Pancreas (tissue), 10 donors: ENCODE data around the gene PLK5. TPM values are rescaled to one million over a fixed set of nuclear protein-coding genes. Genes with fewer than 3 reads are reported as not detected.

Experiments used
- ATAC-seq, 4 donors: fragments of 200-7000 bp; cut with Tn5 transposase; one replicate each; pipeline versions ENCODE4 v1.8.0 to v1.9.1; 2020; ENCODE audit warnings: mild to moderate bottlenecking in 4 of 4, moderate library complexity in 4 of 4
- DNase-seq, 6 donors: peaks; one replicate each; pipeline ENCODE4 v3.0.0-alpha.2; 2020
- FAIRE-seq: peaks from 2 replicates; lab custom pipeline; 2012; peaks lifted over from hg19 to GRCh38; lab: Jason Lieb, UNC
- H3K27ac ChIP-seq, 4 donors: fragments of 200-600 bp; sonication (generic); 1 replicate in 3 of 4; 2 replicates in 1 of 4; pipeline versions ENCODE4 v1.5.0 to v1.8.0; 2020
- H3K27me3 ChIP-seq, 4 donors: fragments of 200-600 bp; one replicate each; pipeline ENCODE4 v1.8.0; 2021
- H3K36me3 ChIP-seq, 3 donors: fragments of 200-600 bp; sonication (generic) in 1 of 3; one replicate each; pipeline versions ENCODE4 v1.5.0 to v1.8.0; 2020 to 2021
- H3K4me1 ChIP-seq, 3 donors: fragments of 200-600 bp; one replicate each; pipeline ENCODE4 v1.8.0; 2021
- H3K4me3 ChIP-seq, 4 donors: fragments of 200-600 bp; sonication (generic) in 2 of 4; one replicate each; pipeline versions ENCODE4 v1.5.0 to v1.8.0; 2020 to 2021
- H3K9me3 ChIP-seq, 4 donors: fragments of 200-600 bp; one replicate each; pipeline ENCODE4 v1.8.0; 2021
- CTCF ChIP-seq, 4 donors: fragments of 200-600 bp; sonication (generic) in 3 of 4; IDR thresholded peaks; one replicate each; pipeline versions ENCODE4 v1.5.0 to v1.8.0; 2021; ENCODE audit warnings: antibody characterized with exemption in 4 of 4
- whole genome bisulfite sequencing, 2 donors: extraction: QIAGEN DNeasy Blood & Tissue Kit; methylation state at CpG; one replicate each; pipeline ENCODE4 v1.1.7; 2013; 5-methylcytosine and 5-hydroxymethylcytosine counted together
- intact Hi-C, 3 donors: fragments of 100-400 bp; cut with DNase I; formaldehyde crosslinking; loops; one replicate each; pipeline versions ENCODE4 v1.11.1 to v1.14.2; 2022
- polyA plus RNA-seq, 2 donors: library from polyadenylated mRNA; stranded (reverse); fragments of 200-250 nt; gene quantifications; one replicate each; pipeline ENCODE4 v1.2.3, GENCODE V29; 2013
- total RNA-seq, 6 donors: library from RNA; stranded (reverse); fragmentation: NEBNext Ultra II Directional in 4 of 6; extraction: Animal tissue kit (Norgen Biotek cat#: 25700) in 4 of 6; gene quantifications; one replicate each; pipeline versions ENCODE4 v1.2.1 to v1.2.4, GENCODE V29; 2021 to 2023
- donor health status: healthy with polysubstance abuse.
- donor health status: DM: no; HTN: no; CAD: no; lungs with moderate emphysema.
- donor health status: DM: no; HTN: no; CAD: no.
- donor health status: control.
- donor health status: control.
- donor health status: Bipolar disorder and iron deficiency.
- donor health status: DM: yes; HTN: yes; CAD: no.
- donor health status: DM: no; HTN: no; CAD: no.
- donor health status: DM: no; HTN: no; CAD: no.
- donor health status: DM: yes; HTN: yes; CAD: no.

The PLK5 gene
- total and polyA plus RNA-seq, 8 donors = 0.11 to 0.23 TPM; not detected in 6

- ATAC-seq = no peak
- Histone ChIP-seq H3K27ac (no peak overlapping the region), H3K4me1 (no peaks in the 10 kb centered on the region), H3K27me3 (no peaks in the 10 kb centered on the region), H3K9me3 (no peaks in the 10 kb centered on the region), H3K4me3 (no peak overlapping the region), H3K36me3 (no peaks in the 10 kb centered on the region)
- intact Hi-C loops = loop anchor here in 1 of 3 donors (10.0 kb wide), 1 partner anchor 108 kb away; no protein-coding TSS in a partner anchor
- FAIRE-seq = no peak
- WGBS, 2 donors = 97 to 99% methylated on average over 63 to 66 of the region's 66 CpGs
- TF ChIP-seq CTCF (IDR thresholded peaks at IDR 0.05) = no peak
- DNase-seq = peak in 1 of 6 donors; percentile 58
Measured at GRCh38 chr19:1556390-1557070, 32.7 kb downstream of the PLK5 start.

GRCh38 chr19:1558552-1558951 lies 34.7 kb downstream of the PLK5 start:
- H3K27me3 ChIP-seq = no peaks in the 10 kb centered on the region
- H3K27ac ChIP-seq = no peak overlapping the region
- no peaks in the 10 kb centered on the region for H3K36me3 ChIP-seq
- H3K9me3 ChIP-seq = no peaks in the 10 kb centered on the region
- WGBS, 2 donors = 89 to 93% methylated on average over 12 of the region's 12 CpGs
- ATAC-seq = no peak
- no peak for TF ChIP-seq CTCF (IDR thresholded peaks at IDR 0.05)
- H3K4me3 ChIP-seq = no peak overlapping the region
- peak in 1 of 6 donors; percentile 43 for DNase-seq
- intact Hi-C loops = loop anchor here in 1 of 3 donors (10.0 kb wide), 1 partner anchor 106 kb away; no protein-coding TSS in a partner anchor
- no peak for FAIRE-seq
- H3K4me1 ChIP-seq = no peaks in the 10 kb centered on the region

GRCh38 chr19:1560286-1560882 lies 36.5 kb downstream of the PLK5 start:
- peak in 1 of 6 donors; percentile 65 for DNase-seq
- H3K27ac ChIP-seq = no peak overlapping the region
- no peak overlapping the region for H3K4me3 ChIP-seq
- no peak for FAIRE-seq
- no peaks in the 10 kb centered on the region for H3K27me3 ChIP-seq
- 82% methylated on average over 25 of the region's 25 CpGs for WGBS, 2 donors
- H3K36me3 ChIP-seq = no peaks in the 10 kb centered on the region
- TF ChIP-seq CTCF (IDR thresholded peaks at IDR 0.05) = no peak
- no peaks in the 10 kb centered on the region for H3K4me1 ChIP-seq
- no peaks in the 10 kb centered on the region for H3K9me3 ChIP-seq
- intact Hi-C loops = loop anchor here in 1 of 3 donors (10.0 kb wide), 1 partner anchor 94 kb away; the partner anchor contains the start of gene TCF3
- ATAC-seq = no peak

GRCh38 chr19:1561236-1561842 lies 37.5 kb downstream of the PLK5 start:
- 92 to 95% methylated on average over 17 of the region's 17 CpGs for WGBS, 2 donors
- Histone ChIP-seq H3K27ac (no peak overlapping the region), H3K9me3 (no peaks in the 10 kb centered on the region), H3K4me3 (no peak overlapping the region), H3K4me1 (no peaks in the 10 kb centered on the region), H3K36me3 (no peaks in the 10 kb centered on the region), H3K27me3 (no peaks in the 10 kb centered on the region)
- FAIRE-seq = no peak
- no peak for ATAC-seq
- intact Hi-C loops = loop anchor here in 1 of 3 donors (10.0 kb wide), 1 partner anchor 93 kb away; the partner anchor contains the start of gene TCF3
- no peak for TF ChIP-seq CTCF (IDR thresholded peaks at IDR 0.05)
- peak in 1 of 6 donors; percentile 48 for DNase-seq
